ENCODE results near the gene CPEB4. TPM values are rescaled to one million over a fixed set of nuclear protein-coding genes. Genes with fewer than 3 reads are reported as not detected.

Gene CPEB4
- total and polyA plus RNA-seq, 9 of the 15 experiments (the other 6 are each of a cell fraction or from before 2014, with no cell fraction given): 7.4 to 21.3 (median 12.4) TPM

DNA sequence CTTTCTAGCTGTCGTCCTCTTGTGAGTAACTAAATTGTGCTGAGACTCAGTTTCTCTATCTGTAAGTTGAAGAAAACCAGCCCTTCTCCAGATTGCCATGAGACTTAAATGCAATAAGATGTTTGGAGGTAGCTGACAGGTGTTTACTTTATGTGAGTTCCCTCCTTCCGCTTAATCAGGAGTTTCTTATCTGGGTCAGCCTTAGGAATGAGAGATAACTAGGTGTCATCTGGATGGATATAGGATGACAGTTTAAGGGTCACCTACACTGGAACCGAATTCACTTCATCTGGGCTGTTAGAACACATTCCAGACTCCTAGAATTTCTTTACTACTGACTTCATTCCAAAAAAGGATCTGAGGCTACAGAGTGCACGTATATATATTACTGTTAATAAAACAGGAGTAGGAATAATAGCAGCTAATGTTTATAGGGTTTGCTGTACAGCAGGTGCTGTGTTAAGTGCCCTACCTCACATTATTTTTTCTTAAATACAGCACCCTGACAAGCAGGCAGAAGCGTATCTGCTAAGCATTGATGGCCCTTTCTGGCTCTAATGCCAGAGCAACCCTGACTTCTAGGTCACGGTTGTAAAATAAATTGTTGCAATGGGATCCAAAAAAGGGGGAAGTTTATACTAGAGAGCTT, 30.0 kb upstream of the CPEB4 start (continued):
- TF ChIP-seq, protein P1, sequence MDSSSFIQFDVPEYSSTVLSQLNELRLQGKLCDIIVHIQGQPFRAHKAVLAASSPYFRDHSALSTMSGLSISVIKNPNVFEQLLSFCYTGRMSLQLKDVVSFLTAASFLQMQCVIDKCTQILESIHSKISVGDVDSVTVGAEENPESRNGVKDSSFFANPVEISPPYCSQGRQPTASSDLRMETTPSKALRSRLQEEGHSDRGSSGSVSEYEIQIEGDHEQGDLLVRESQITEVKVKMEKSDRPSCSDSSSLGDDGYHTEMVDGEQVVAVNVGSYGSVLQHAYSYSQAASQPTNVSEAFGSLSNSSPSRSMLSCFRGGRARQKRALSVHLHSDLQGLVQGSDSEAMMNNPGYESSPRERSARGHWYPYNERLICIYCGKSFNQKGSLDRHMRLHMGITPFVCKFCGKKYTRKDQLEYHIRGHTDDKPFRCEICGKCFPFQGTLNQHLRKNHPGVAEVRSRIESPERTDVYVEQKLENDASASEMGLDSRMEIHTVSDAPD (CRISPR knock-in tag; IDR thresholded peaks at IDR 0.05): no peak
- no peak for TF ChIP-seq RUNX1 (IDR thresholded peaks at IDR 0.05; ENCODE audit: low read depth)
- TF ChIP-seq RBM17 (IDR thresholded peaks at IDR 0.05; ENCODE audit: borderline replicate concordance, low read depth, low read length): no peak
- TF ChIP-seq ERF (CRISPR knock-in tag; IDR thresholded peaks at IDR 0.05): no peak
- TF ChIP-seq NBN (IDR thresholded peaks at IDR 0.05; ENCODE audit: low read depth): no peak
- no peak for TF ChIP-seq SIX5 (IDR thresholded peaks at IDR 0.05; ENCODE audit: borderline replicate concordance in 1 of 2, insufficient read depth in 1 of 2, low read depth in 1 of 2, low read length in 2 of 2)
- TF ChIP-seq POLR2G (IDR thresholded peaks at IDR 0.05; ENCODE audit: low read depth, low read length): 0 out of 2 replicates have a peak, but pooled peaks have one; percentile 31
- TF ChIP-seq, protein P2, sequence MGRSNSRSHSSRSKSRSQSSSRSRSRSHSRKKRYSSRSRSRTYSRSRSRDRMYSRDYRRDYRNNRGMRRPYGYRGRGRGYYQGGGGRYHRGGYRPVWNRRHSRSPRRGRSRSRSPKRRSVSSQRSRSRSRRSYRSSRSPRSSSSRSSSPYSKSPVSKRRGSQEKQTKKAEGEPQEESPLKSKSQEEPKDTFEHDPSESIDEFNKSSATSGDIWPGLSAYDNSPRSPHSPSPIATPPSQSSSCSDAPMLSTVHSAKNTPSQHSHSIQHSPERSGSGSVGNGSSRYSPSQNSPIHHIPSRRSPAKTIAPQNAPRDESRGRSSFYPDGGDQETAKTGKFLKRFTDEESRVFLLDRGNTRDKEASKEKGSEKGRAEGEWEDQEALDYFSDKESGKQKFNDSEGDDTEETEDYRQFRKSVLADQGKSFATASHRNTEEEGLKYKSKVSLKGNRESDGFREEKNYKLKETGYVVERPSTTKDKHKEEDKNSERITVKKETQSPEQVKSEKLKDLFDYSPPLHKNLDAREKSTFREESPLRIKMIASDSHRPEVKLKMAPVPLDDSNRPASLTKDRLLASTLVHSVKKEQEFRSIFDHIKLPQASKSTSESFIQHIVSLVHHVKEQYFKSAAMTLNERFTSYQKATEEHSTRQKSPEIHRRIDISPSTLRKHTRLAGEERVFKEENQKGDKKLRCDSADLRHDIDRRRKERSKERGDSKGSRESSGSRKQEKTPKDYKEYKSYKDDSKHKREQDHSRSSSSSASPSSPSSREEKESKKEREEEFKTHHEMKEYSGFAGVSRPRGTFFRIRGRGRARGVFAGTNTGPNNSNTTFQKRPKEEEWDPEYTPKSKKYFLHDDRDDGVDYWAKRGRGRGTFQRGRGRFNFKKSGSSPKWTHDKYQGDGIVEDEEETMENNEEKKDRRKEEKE (IDR thresholded peaks at IDR 0.05; ENCODE audit: borderline replicate concordance in 1 of 2, control insufficient read depth in 1 of 2, low read depth in 2 of 2, low read length in 1 of 2): peak in 1 of 2 experiments; percentile 82; a peak in 1 of 4 replicates
- TF ChIP-seq RBM14 (IDR thresholded peaks at IDR 0.05; ENCODE audit: borderline replicate concordance, insufficient read depth, low read depth, low read length): no peak
- TF ChIP-seq ZBED1 (IDR thresholded peaks at IDR 0.05): no peak
- TF ChIP-seq NRF1 (conservative IDR thresholded peaks at IDR 0.05 in 1 of 2, IDR thresholded peaks at IDR 0.05 in 1 of 2): no peak
- TF ChIP-seq TFAM (CRISPR knock-in tag; conservative IDR thresholded peaks at IDR 0.05): no peak
- peak; percentile 63 for TF ChIP-seq POLR2A (conservative IDR thresholded peaks at IDR 0.05)
- TF ChIP-seq CCAR2 (IDR thresholded peaks at IDR 0.05; ENCODE audit: low read depth, low read length): no peak
- TF ChIP-seq, protein P3, sequence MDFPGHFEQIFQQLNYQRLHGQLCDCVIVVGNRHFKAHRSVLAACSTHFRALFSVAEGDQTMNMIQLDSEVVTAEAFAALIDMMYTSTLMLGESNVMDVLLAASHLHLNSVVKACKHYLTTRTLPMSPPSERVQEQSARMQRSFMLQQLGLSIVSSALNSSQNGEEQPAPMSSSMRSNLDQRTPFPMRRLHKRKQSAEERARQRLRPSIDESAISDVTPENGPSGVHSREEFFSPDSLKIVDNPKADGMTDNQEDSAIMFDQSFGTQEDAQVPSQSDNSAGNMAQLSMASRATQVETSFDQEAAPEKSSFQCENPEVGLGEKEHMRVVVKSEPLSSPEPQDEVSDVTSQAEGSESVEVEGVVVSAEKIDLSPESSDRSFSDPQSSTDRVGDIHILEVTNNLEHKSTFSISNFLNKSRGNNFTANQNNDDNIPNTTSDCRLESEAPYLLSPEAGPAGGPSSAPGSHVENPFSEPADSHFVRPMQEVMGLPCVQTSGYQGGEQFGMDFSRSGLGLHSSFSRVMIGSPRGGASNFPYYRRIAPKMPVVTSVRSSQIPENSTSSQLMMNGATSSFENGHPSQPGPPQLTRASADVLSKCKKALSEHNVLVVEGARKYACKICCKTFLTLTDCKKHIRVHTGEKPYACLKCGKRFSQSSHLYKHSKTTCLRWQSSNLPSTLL (IDR thresholded peaks at IDR 0.05): no peak
- TF ChIP-seq DPF2 (IDR thresholded peaks at IDR 0.05): peak; percentile 22
- TF ChIP-seq L3MBTL2 (IDR thresholded peaks at IDR 0.05): 0 out of 2 replicates have a peak, but pooled peaks have one; percentile 1
- TF ChIP-seq BRCA1 (IDR thresholded peaks at IDR 0.05): no peak
- TF ChIP-seq BRCA1 (CRISPR knock-in tag; IDR thresholded peaks at IDR 0.05): no peak
- TF ChIP-seq, protein P4, sequence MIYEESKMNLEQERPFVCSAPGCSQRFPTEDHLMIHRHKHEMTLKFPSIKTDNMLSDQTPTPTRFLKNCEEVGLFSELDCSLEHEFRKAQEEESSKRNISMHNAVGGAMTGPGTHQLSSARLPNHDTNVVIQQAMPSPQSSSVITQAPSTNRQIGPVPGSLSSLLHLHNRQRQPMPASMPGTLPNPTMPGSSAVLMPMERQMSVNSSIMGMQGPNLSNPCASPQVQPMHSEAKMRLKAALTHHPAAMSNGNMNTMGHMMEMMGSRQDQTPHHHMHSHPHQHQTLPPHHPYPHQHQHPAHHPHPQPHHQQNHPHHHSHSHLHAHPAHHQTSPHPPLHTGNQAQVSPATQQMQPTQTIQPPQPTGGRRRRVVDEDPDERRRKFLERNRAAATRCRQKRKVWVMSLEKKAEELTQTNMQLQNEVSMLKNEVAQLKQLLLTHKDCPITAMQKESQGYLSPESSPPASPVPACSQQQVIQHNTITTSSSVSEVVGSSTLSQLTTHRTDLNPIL (CRISPR knock-in tag; IDR thresholded peaks at IDR 0.05): no peak
- no peak for TF ChIP-seq NCOA1 (IDR thresholded peaks at IDR 0.05; ENCODE audit: low read depth)
- TF ChIP-seq NFE2L1 (tag; IDR thresholded peaks at IDR 0.05; ENCODE audit: borderline replicate concordance, low read depth): no peak
